Activated CD8-positive, alpha-beta memory T cell treated with anti-CD3 and anti-CD28 coated beads, Interleukin-2, amount 50 U/mL, for 1 hour (primary cell): ENCODE data around the gene CSTF3.
"Not testable (repeated sequence)": the region's sequence is repeated elsewhere in the genome, so short reads cannot be mapped to it uniquely, and the experiment has no call there.

Experiments used
- DNase-seq: peaks from one replicate; pipeline ENCODE4 v3.0.0-alpha.2; 2020; ENCODE audit errors: extremely low read depth

Gene CSTF3

DNA sequence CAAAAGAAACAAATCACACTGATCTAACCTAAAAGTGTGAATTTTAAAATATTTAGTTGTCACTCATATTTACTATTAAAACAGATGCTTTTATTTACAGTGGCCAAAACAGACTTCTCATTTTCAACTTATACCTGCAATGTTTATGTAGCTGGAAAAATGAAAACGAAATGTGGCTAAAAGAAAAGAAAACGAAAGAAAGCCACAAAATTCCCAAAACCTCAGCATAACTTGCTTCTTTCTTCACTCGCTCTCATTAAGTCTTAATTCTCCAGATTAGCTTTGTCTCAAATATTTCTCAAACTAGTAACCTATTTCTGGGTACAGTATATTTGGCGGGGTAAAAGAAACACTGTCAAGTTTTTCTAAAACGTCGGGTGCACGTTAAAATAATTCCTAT lies 693 bp downstream of the CSTF3 start:
- DNase-seq = no peak

DNA sequence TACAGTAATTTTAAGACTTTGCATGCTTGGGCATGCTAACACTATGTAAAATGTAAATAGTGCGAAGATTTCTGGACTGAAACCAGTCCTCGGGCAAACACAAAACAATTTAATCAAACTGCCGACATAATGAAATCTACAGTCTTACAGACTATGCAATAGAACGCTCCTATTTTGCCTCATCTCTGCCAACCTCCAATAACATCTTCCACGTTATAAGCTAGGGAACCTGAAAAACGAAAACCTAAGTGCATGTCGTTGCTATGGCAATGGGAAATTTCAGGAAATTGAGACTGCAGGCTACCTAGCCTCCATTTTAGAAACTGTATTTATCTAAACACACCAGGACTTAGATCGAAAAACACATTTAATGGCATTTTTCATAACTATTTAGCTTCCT lies 1.1 kb downstream of the CSTF3 start:
- no peak for DNase-seq

DNA sequence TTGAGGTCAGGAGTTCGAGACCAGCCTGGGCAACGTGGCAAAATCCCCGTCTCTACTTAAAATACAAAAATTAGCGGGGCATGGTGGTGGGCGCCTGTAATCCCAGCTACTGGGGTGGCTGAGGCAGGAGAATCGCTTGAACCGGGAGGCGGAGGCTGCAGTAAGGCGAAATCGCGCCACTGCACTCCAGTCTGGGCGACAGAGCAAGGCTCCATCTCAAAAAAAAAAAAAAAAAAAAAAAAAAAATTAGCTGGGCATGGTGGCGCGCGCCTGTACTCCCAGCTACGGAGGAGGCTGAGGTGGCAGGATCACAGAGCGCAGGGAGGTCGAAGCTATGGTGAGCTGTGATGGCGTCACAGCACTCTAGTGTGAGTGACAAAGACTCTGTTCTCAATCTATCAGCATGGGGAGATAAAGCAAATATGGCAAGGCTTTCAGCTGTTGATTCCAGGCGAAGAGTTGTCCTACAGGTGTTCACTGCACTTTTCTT lies 1.9 kb downstream of the CSTF3 start:
- DNase-seq = not testable (repeated sequence)

DNA sequence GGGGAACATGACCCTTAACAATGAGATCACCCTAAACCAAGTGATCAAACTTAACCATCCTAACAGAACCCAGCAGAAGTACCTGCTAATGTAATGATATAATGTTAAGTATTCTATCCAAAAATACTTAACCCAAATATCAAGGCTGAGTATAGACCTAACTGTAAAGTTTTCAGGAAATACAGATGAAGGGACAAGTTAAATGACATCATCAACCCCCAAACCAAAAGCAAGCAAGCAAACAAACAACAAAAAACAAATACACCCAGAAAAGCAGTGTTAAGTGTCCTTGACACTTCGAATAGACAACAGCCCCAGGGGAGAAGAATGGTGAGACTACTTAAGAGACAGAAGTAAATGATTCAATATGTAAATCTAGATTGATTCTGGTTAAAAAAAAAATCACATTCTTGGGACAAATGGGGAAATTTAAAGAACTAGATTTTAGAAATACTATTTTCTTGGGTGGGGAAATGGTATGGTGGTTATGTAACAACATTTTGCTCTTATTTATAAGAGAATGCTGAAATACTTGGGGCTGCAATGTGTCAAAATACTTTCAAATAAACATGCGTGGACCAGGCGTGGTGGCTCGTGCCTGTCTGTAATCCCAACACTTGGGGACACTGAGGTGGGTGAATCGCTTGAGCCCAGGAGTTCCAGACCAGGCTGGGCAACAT lies 2.5 kb downstream of the CSTF3 start:
- no peak for DNase-seq

DNA sequence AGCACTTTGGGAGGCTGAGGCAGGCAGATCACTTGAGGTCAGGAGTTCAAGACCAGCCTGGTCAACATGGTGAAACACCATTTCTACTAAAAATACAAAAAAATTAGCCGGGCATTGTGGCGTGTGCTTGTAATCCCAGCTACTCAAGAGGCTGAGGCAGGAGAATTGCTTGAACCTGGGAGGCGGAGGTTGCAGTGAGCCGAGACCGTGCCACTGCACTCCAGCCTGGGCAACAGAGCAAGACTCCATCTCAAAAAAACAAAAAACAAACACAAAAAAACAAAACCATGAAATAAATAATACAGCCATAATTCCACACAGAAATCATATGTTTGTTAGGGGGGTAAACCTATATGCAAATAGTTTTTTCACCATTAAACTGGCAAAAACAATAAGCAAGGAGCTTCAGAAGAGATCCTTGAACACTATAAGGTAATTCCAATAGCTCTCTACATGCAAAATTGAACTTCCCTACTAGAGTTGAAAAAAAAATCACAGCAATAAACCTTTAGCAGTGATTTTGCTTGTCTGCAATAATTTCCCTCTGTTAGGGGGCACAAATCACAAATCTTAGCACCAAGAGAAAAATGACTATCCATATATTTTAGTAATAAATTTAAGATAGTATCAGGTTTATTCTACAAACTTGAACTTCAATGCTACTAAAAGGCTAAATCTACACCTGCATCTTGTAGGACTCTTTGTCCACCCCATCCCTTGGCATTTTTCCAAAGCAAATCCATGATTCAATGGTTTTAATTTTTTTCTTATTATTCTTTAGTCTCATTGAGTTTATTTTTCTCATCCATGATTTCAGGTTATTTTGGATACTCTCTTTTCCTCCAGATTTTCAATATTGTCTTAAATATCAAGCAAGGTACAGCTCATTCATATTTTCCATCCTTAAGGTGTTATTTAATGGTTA lies 3.9 kb downstream of the CSTF3 start:
- DNase-seq = no peak

DNA sequence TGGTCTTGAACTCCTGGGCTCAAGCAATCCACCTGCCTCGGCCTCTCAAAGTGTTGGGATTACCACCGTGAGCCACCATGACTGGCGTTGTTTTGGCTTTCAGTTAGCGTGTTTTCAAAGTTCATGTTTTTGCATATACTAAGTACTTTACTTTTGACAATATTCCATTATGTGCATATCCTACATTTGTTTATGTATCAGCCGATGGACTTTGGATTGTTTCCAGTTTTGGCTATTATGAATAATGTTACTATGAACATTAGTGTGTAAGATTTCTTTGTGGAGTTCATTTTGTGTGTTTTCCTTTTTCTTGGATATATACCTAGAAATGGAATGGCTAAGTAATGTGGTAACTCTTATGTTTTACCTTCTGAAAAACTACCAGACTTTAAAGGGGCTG lies 9.9 kb downstream of the CSTF3 start:
- no peak for DNase-seq

DNA sequence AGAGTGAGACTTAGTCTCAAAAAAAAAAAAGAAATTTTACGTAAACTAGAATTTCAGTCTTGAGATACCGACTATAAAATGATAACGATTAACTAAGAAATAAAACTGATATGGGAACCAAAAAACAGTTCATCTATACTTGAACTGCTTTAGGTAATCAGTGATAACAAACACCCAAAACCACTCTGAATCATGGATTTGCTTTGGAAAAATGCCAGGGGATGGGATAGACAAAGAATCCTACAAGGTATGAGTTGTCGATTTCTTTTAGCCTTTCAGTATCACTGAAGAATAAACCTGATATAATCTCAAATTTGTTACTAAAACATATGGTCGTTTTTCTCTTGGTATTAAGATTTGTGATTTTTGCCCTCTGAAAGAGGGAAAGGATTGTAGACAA lies 13.7 kb downstream of the CSTF3 start:
- no peak for DNase-seq

DNA sequence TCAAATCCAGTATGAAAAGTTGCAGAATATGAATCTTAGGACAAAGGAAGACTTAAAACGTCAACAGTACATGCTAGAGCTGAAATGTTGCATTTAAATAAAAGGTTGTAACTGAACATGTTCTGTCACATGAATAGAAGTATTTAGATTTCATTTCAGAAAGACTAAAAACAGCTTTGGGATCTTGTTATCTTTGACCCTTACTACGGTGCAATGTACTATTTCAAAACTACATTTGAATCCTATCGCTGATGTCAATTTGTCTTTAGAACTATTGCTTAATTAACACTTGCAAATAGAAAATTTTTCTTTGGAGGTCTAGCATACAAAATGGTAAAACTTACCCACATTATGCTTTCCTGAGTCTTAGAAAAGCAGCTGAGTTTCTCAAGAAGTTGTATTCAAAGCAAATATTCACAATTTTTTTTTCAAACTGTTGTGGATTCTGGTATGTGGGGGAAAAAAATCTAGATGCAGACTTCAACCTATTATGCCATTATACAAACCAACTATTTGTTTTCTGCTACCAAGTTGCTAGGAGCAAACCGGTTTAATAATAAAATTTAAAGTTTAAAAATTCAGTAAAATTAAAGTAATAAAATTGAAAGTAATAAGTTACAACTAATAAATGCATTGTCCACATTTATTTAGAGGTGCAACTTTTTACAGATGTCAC lies 25.4 kb downstream of the CSTF3 start:
- no peak for DNase-seq

DNA sequence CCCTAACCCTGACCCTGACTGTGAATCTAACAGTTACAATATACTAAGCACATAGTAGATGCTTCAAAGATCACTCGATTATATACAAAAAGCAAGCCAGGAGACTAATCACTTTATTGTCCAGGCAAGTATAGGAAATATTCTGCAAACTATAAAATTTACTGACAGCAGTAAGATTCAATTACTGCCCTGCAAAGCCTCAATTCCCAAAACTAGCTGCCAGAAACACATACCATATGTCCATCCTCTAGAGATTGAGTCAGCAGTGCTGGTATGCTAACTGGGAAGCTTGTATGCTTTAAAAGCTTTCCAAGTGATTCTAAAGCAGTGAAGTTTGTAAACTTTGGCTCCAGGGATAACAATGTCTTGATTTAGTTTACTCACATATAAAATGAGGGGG lies 26.1 kb downstream of the CSTF3 start:
- no peak for DNase-seq

DNA sequence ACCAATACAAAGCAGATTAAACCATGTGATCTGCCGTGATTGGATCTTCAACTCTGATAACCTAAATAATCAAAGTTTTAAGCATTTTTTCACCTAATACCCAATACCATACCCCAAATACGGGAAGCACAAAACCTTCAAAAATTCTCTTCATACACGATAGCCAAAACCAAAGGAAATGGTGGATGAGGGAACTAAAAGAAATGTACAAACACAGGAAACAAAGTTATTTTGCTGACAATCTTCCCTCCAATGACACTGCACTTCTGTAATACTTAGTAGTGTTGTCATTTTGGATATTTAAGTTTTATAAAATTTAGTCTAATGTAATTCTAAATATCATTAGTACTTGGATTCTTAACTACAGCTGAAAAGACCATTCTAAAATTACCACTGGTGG lies 27.0 kb downstream of the CSTF3 start:
- no peak for DNase-seq

DNA sequence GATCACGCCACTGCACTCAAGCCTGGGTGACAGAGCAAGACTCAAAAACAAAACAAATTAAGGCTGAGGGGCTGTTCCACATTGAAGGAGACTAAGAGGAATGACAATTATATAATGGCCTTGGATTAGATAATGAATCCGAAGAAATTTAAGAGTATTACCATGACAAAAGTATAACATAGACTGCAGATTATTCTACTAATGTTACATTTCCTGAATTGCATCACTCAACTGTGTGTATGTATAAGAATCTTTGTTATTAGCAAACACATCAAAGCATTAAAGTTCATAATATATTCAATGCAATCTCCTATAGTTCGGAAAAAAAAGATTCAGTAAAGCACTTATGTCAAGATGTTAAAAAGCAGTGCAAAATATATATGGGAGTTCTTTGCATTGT lies 27.5 kb downstream of the CSTF3 start:
- no peak for DNase-seq

DNA sequence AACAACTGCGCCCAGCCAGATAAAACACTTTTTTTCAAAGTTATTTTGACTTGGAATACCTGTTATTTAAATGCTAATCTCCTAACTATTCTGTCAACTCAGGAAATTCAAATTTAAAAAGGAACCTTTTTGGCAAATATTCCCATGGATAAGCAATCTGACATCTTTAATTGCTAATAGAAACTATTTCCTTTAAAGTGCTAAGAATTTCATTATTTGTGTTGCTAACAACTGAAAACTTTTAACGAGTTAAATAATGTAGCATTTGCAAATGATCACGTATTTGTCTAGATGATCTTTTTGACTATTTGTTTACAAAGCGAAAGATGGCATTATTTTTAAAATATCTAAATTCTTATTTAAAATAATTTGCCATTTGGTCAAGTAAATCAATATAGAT lies 28.8 kb downstream of the CSTF3 start:
- no peak for DNase-seq

DNA sequence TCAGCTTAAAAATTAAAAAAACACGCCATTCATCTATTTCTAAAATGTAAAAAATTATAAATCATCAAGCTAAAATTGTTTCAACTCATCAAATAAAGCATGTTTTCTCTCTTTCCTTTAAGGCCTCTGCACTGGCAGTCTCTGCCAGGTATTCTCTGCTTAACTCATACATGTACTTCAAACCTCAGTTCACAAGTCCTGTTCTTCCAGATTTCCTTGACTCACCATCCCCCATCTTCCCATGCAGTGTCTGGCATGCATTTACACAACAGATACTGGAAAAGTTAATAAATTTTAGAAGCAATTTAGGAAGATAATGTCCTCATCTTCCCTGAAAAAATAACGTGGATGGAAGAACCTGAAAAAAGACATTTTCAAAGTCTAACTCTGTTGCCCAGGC lies 32.5 kb downstream of the CSTF3 start:
- no peak for DNase-seq

DNA sequence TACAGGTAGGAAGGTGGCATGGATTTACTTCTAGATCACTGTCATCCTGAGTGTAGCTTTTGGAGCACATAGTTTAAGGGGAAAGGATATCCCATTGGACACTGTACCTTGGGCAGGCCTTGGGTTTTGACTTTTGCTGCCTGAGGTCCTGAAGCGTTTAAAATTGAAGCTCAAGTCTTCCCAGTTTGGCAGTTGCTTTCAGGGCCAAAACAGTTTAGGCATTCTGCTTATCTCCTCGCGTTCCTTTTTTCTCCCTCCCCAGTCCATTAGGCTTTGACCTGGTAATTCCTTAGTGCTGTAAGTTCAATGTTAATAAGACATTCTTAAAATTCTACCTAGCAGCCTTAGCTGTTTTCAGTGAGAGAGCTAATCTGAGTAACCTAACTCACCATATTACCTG lies 35.7 kb downstream of the CSTF3 start:
- DNase-seq = no peak

DNA sequence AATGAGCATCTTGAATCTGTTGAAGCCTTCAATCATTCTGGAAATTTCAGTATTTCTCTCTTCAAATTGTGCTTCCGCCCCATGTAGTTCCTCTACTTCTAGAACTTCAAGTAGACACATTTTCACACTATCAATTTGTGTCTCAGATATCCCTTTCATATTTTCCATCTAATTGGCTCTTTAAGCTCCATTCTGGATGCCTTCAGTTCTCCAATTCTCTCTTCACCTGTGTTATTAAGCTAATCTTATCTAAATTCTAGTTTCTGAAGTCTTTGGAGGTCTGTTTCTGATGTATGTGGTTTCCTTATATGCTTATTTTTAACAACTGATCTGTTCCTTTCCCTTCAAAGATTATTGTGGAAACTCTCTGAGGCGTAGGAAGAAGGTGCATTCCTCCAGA lies 36.3 kb downstream of the CSTF3 start:
- DNase-seq = no peak

DNA sequence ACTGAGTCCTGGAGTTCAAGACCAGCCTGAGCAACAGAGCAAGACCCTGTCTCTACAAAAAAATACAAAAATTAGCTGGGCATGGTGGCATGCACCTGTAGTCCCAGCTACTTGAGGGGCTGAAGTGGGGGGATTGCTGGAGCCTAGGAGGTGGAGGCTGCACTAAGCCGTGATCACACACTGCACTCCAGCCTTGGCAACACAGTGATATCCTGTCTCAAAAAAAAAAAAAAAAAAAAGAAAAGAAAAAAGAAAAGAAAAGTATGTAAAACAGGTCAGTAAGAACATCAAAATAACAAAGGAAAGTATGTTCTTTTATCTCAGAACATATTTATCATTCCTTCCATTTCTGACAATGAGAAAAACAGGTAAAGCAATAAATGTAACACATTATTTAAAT lies 38.6 kb downstream of the CSTF3 start:
- not testable (repeated sequence) for DNase-seq

DNA sequence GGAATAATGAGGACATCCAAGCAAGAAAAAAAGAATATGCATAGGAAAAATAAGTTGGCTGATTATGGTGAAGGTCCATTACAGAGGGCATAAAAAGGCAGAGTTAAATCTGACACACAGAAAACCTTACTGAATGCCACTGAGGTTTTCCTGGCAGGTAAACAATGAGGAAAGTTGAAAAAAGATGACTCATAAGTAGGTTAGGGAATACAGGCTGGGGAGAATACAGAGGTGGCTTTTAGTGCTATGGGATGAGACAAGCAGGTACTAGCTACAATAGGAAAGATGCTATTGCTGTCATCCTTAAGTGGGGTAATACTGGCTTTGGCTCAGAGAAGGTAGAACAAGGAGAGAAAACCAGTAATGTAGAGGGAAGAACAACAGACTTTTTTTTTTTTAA lies 44.7 kb downstream of the CSTF3 start:
- DNase-seq = no peak

DNA sequence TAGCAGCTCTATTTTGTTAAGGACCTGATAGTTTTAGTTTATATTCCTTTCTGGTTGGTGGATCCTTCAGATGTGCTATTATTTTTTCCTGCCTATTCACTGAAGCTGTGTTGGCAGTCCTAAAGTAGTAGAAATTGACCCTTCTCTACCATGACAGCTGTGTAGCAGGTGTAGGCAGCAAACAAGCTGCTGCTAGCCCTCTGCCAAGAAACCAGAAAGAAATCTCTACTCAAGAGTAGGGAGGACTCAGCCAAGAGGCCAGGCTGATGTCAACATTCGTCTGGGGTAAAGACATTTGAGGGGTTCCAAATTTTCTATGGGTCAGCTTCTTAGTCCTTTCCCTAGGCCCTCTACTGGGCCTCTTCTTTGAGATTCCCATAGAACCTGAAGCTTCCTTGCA lies 51.2 kb downstream of the CSTF3 start:
- no peak for DNase-seq

DNA sequence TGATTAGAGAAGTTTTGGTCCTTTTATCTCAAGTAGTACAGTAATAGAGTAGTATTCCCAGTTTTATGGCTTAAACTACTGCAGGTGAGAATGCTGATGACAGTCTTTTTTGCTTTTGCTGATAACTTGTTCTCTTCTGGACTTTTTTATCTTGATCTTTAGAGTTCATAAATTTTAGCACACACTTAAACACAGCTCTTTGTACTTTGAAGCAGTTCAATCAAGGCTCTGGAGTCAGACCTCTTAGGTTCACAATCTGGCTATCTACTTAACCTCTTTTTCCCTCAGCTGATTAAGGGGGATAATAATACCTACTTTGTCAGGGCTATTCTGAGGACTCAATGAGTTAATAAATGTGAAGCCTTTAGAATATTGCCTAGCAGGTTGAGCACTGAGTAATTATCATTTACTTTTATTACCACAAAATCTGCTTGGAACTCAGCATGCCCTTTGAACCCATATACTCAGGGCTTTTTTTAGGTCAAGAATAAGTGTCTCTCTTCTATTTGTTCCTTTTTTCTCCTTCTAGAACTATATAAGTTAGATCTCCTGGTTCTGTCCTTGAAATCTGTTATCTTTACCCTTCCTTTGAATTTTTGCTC lies 51.9 kb downstream of the CSTF3 start:
- no peak for DNase-seq

DNA sequence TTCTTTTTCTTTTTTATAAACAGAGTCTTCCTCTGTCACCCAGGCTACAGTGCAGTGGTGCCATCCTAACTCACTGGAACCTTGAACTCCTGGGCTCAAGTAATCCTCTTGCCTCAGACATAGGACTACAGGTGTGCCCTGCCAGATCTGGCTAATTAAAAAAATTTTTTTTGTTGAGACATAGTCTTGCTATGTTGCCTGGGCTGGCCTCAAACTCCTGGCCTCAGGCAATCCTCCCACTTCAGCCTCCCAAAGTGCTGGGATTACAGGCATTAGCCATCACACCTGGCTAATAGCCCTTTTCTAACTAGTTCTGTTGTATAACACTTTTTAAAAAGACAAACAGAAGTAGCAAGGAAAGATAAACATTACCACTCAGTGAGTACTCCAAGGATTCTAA lies 57.4 kb downstream of the CSTF3 start:
- no peak for DNase-seq

DNA sequence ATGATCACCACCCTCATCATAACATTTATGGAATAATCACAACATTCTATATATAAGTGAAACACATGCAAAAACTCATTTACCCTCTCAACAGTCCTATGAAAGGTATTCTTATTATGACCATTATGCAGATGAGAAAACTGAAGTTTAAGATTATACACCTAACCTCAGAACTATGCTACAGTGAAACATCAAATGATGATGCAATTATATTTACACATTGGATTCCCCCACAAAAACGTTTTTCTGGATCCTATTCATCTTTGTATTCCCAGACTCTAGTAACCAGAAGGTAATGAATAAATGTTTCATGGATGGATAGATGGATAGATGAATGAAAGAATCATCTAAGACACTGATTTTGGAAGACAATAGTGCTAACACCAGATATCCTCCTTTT lies 67.1 kb downstream of the CSTF3 start:
- no peak for DNase-seq

DNA sequence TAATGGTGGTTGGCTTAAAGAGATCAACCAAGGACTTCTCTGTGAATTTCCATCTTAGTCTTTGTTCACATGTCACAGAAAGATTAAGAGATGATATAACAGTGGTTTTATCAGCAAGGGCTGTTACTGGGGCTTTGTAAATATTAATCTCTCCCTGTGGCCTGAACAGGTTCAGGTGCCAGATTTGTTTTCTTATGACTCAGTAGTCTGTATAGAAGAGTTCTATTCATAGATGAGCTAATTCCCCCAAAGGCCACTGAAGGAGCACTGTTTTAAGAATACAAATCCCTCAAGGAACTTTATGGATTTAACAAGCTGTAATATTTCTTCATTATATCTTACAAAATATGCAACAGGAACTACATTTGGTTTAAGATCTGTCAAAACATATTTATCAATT lies 71.5 kb downstream of the CSTF3 start:
- no peak for DNase-seq
